ENCODE data around the gene STMND1.
A peak's percentile ranks its signal among the peaks of the same experiment; 100 is the strongest.

Gene STMND1

GRCh38 chr6:17093686-17094085 is 8.2 kb upstream of the STMND1 start:
- Histone ChIP-seq H3K27me3 (replicated peaks) (no peaks in the 10 kb centered on the region), H3K36me3 (replicated peaks) (no peaks in the 10 kb centered on the region), H3K27ac (no peak overlapping the region), H3K4me3 (ENCODE audit: low read depth, low read length) (no peak overlapping the region)
- no peak for DNase-seq
- TF ChIP-seq CTCF (IDR thresholded peaks at IDR 0.05; ENCODE audit: low read depth, low read length, missing control alignments), result peak; percentile 62
- in situ Hi-C loops (cut with HindIII; ENCODE audit: low pct_ligation_motif_present, low sequenced_read_pairs), result no loop called here

GRCh38 chr6:17096096-17096495 is 5.8 kb upstream of the STMND1 start:
- H3K4me3 ChIP-seq (ENCODE audit: low read depth, low read length), result no peak overlapping the region
- H3K36me3 ChIP-seq (replicated peaks), result no peaks in the 10 kb centered on the region
- no peak overlapping the region for H3K27ac ChIP-seq
- no peak for DNase-seq
- in situ Hi-C loops (cut with HindIII; ENCODE audit: low pct_ligation_motif_present, low sequenced_read_pairs), result no loop called here
- H3K27me3 ChIP-seq (replicated peaks), result no peaks in the 10 kb centered on the region
- TF ChIP-seq CTCF (IDR thresholded peaks at IDR 0.05; ENCODE audit: low read depth, low read length, missing control alignments), result no peak

- peaks cover 3% of the 10 kb centered on the region for H3K27me3 ChIP-seq (replicated peaks)
- H3K27ac ChIP-seq, result no peak overlapping the region
- DNase-seq, result no peak
- H3K4me3 ChIP-seq (ENCODE audit: low read depth, low read length), result no peak overlapping the region
- no peak for TF ChIP-seq CTCF (IDR thresholded peaks at IDR 0.05; ENCODE audit: low read depth, low read length, missing control alignments)
- no peaks in the 10 kb centered on the region for H3K36me3 ChIP-seq (replicated peaks)
- in situ Hi-C loops (cut with HindIII; ENCODE audit: low pct_ligation_motif_present, low sequenced_read_pairs), result no loop called here
These were observed 5.2 kb upstream of the STMND1 start for GRCh38 chr6:17096652-17097051.

- H3K4me3 ChIP-seq (ENCODE audit: low read depth, low read length), result no peak overlapping the region
- no peak for DNase-seq
- H3K36me3 ChIP-seq (replicated peaks), result no peaks in the 10 kb centered on the region
- in situ Hi-C loops (cut with HindIII; ENCODE audit: low pct_ligation_motif_present, low sequenced_read_pairs), result no loop called here
- TF ChIP-seq CTCF (IDR thresholded peaks at IDR 0.05; ENCODE audit: low read depth, low read length, missing control alignments), result no peak
- H3K27me3 ChIP-seq (replicated peaks), result peaks cover 6% of the 10 kb centered on the region
- H3K27ac ChIP-seq, result no peak overlapping the region
These were observed 3.9 kb upstream of the STMND1 start for GRCh38 chr6:17097982-17098381.

GRCh38 chr6:17098538-17098937 is 3.3 kb upstream of the STMND1 start:
- H3K27ac ChIP-seq, result no peak overlapping the region
- in situ Hi-C loops (cut with HindIII; ENCODE audit: low pct_ligation_motif_present, low sequenced_read_pairs), result no loop called here
- no peak overlapping the region for H3K4me3 ChIP-seq (ENCODE audit: low read depth, low read length)
- DNase-seq, result peak; percentile 48
- peaks cover 6% of the 10 kb centered on the region for H3K27me3 ChIP-seq (replicated peaks)
- no peaks in the 10 kb centered on the region for H3K36me3 ChIP-seq (replicated peaks)
- TF ChIP-seq CTCF (IDR thresholded peaks at IDR 0.05; ENCODE audit: low read depth, low read length, missing control alignments), result no peak

GRCh38 chr6:17099401-17100059 is 2.3 kb upstream of the STMND1 start:
- in situ Hi-C loops (cut with HindIII; ENCODE audit: low pct_ligation_motif_present, low sequenced_read_pairs), result no loop called here
- no peaks in the 10 kb centered on the region for H3K36me3 ChIP-seq (replicated peaks)
- no peak overlapping the region for H3K4me3 ChIP-seq (ENCODE audit: low read depth, low read length)
- no peak for TF ChIP-seq CTCF (IDR thresholded peaks at IDR 0.05; ENCODE audit: low read depth, low read length, missing control alignments)
- peaks cover 6% of the 10 kb centered on the region for H3K27me3 ChIP-seq (replicated peaks)
- H3K27ac ChIP-seq, result no peak overlapping the region
- no peak for DNase-seq

Data from brain microvascular endothelial cell (primary cell).